GM23338 (cell line): ENCODE data around the gene TCHH. TPM values are rescaled to one million over a fixed set of nuclear protein-coding genes. Genes with fewer than 3 reads are reported as not detected.

Experiments
- ATAC-seq: fragments of 200-7000 bp; cut with Tn5 transposase; 3 replicates; pipeline ENCODE4 v1.9.1; 2020
- DNase-seq: peaks from one replicate; pipeline ENCODE4 v3.0.0-alpha.2; 2015; ENCODE audit warnings: low spot score
- H2AFZ ChIP-seq: fragments of 200-600 bp; sonication (generic); 2 replicates; pipeline ENCODE4 v1.8.0; 2016; ENCODE audit warnings: antibody characterized with exemption, mild to moderate bottlenecking, moderate library complexity
- H3F3A ChIP-seq: fragments of 200-600 bp; sonication (generic); replicated peaks from 2 replicates; pipeline ENCODE4 v1.8.0; 2017; ENCODE audit warnings: antibody characterized with exemption, mixed run types, low read depth
- H3K27ac ChIP-seq: fragments of 200-600 bp; sonication (generic); 2 replicates; pipeline ENCODE4 v1.6.1; 2016; ENCODE audit warnings: low read depth
- H3K27me3 ChIP-seq: fragments of 200-600 bp; sonication (generic); 2 replicates; pipeline ENCODE4 v1.8.0; 2016; ENCODE audit warnings: mild to moderate bottlenecking, mixed run types, moderate library complexity; ENCODE audit not compliant: insufficient read depth
- H3K36me3 ChIP-seq: fragments of 200-600 bp; sonication (generic); 2 replicates; pipeline ENCODE4 v1.8.0; 2016; ENCODE audit warnings: mild to moderate bottlenecking; ENCODE audit not compliant: insufficient read depth
- H3K4me1 ChIP-seq: fragments of 200-600 bp; sonication (generic); 2 replicates; pipeline ENCODE4 v1.8.0; 2016; ENCODE audit warnings: mild to moderate bottlenecking, moderate library complexity; ENCODE audit not compliant: insufficient read depth
- H3K4me2 ChIP-seq: fragments of 200-600 bp; sonication (generic); 2 replicates; pipeline ENCODE4 v1.7.1; 2017; ENCODE audit warnings: mixed run types
- H3K4me3 ChIP-seq: fragments of 200-600 bp; sonication (generic); 2 replicates; pipeline ENCODE4 v1.6.1; 2016; ENCODE audit warnings: mixed run types
- H3K79me2 ChIP-seq: fragments of 200-600 bp; sonication (generic); replicated peaks from 2 replicates; pipeline ENCODE4 v1.8.0; 2017; ENCODE audit warnings: mild to moderate bottlenecking; ENCODE audit not compliant: insufficient read depth
- H3K9me2 ChIP-seq: fragments of 200-600 bp; sonication (generic); 2 replicates; pipeline ENCODE4 v1.8.0; 2017; ENCODE audit not compliant: insufficient read depth
- H4K20me1 ChIP-seq: fragments of 200-600 bp; sonication (generic); replicated peaks from 2 replicates; pipeline ENCODE4 v1.8.0; 2017; ENCODE audit warnings: mild to moderate bottlenecking; ENCODE audit not compliant: insufficient read depth
- H3K27ac Mint-ChIP-seq: 2 replicates; pipeline ENCODE4 v1.8.0; 2020; ENCODE audit warnings: inconsistent platforms, mild to moderate bottlenecking, moderate library complexity, mixed read lengths
- H3K27me3 Mint-ChIP-seq: 3 replicates; pipeline ENCODE4 v1.8.0; 2022; ENCODE audit warnings: low read depth, mild to moderate bottlenecking, moderate library complexity, mixed read lengths, inconsistent platforms; ENCODE audit not compliant: insufficient read depth, poor library complexity
- H3K36me3 Mint-ChIP-seq: 3 replicates; pipeline ENCODE4 v1.8.0; 2021; ENCODE audit warnings: low read depth, mild to moderate bottlenecking, inconsistent platforms, moderate library complexity, mixed read lengths
- H3K4me1 Mint-ChIP-seq: 3 replicates; pipeline ENCODE4 v1.8.0; 2020; ENCODE audit warnings: mild to moderate bottlenecking, inconsistent platforms, mixed read lengths
- H3K4me3 Mint-ChIP-seq: 3 replicates; pipeline ENCODE4 v1.8.0; 2021; ENCODE audit warnings: moderate library complexity, mild to moderate bottlenecking, inconsistent platforms, mixed read lengths
- H3K9me3 Mint-ChIP-seq: 3 replicates; pipeline ENCODE4 v1.8.0; 2020; ENCODE audit warnings: moderate library complexity, mild to moderate bottlenecking, inconsistent platforms, mixed read lengths
- CREB1 ChIP-seq: fragments of 250-450 bp; sonication (Bioruptor Pico); IDR thresholded peaks from 2 replicates; pipeline ENCODE4 v1.5.0; 2020; ENCODE audit warnings: low read depth, mild to moderate bottlenecking, moderate library complexity
- CTCF ChIP-seq, 2 experiments: fragments of 200-600 bp in 1 of 2; sonication (generic) in 1 of 2; conservative IDR thresholded peaks; 2 replicates each; pipeline versions ENCODE4 v1.5.1 to v1.6.1; 2016 to 2017; ENCODE audit warnings: antibody characterized with exemption in 2 of 2, low read depth in 2 of 2, mild to moderate bottlenecking in 2 of 2, moderate library complexity in 1 of 2
- ETS1 ChIP-seq: IDR thresholded peaks from 2 replicates; pipeline ENCODE4 v1.6.1; 2016; ENCODE audit warnings: antibody characterized with exemption
- POLR2AphosphoS5 ChIP-seq: IDR thresholded peaks from 2 replicates; pipeline ENCODE4 v1.6.1; 2016; ENCODE audit warnings: antibody characterized with exemption, low read depth
- REST ChIP-seq: IDR thresholded peaks from one replicate; pipeline ENCODE4 v1.6.1; 2018; ENCODE audit warnings: antibody characterized with exemption; ENCODE audit not compliant: unreplicated experiment
- STAT1 ChIP-seq: IDR thresholded peaks from one replicate; pipeline ENCODE4 v1.6.1; 2016; ENCODE audit warnings: antibody characterized with exemption; ENCODE audit not compliant: unreplicated experiment
- ZNF114 ChIP-seq: fragments of 250-450 bp; sonication (Bioruptor Pico); IDR thresholded peaks from 2 replicates; pipeline ENCODE4 v1.5.0; 2020; ENCODE audit warnings: mild to moderate bottlenecking, moderate library complexity
- ZNF331 ChIP-seq: fragments of 250-450 bp; sonication (Bioruptor Pico); IDR thresholded peaks from 2 replicates; pipeline ENCODE4 v1.5.0; 2020; ENCODE audit warnings: low read depth, mild to moderate bottlenecking, moderate library complexity
- polyA plus RNA-seq: library from polyadenylated mRNA; unstranded; fragments of >200 nt; fragmentation: Nextera tagmentation; extraction: Ambion mirVana; gene quantifications from 2 replicates; pipeline ENCODE4 v1.2.1, GENCODE V29; 2016
- total RNA-seq: library from RNA; depleted of rRNA; stranded (reverse); fragments of >200 nt; shearing (Covaris generic); gene quantifications from 2 replicates; pipeline ENCODE4 v1.2.3, GENCODE V29; 2014
- TF ChIP-seq, protein P1 (sequence below): fragments of 250-450 bp; sonication (Bioruptor Pico); IDR thresholded peaks from 2 replicates; pipeline ENCODE4 v1.5.0; 2020; ENCODE audit warnings: mild to moderate bottlenecking, moderate library complexity

TCHH gene
- total and polyA plus RNA-seq, 2 experiments from 2014 or later: 0.38 to 0.42 TPM

DNA sequence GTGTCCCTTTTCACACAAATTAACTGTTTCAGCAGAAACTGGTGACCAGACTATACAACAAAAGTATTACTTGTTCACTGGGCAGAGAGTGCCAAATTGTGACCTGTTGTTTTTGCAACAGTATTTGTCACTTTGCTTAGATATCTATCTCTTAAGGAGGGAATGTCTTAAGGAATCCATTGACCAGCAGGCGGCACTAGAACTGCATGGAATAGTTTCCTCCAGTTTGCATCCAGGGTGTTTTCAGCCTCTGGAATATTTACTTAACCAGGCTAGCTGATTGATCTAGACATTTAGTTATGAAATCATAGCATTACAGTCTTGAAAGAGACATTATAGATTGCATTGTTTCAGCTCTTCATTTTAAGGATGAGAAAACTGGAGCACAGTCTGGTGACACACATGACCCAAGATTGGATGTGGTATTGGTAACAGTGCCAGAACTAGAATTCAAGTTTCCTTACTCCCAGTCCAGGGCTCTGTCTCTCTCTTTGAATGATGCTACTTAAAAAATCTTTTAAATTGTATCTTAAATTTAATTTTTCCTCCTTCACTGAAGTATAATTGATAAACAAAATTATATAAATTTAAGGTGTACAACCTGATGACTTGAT is 26.8 kb upstream of the TCHH start:
- peak; percentile 71 for ATAC-seq
- H2AFZ ChIP-seq: no peak overlapping the region
- DNase-seq: peak; percentile 90
- no peaks in the 10 kb centered on the region for H3K9me2 ChIP-seq
- H4K20me1 ChIP-seq: no peaks in the 10 kb centered on the region
- H3K9me3 Mint-ChIP-seq: peaks cover 28% of the 10 kb centered on the region
- no peaks in the 10 kb centered on the region for H3K36me3 ChIP-seq
- H3K79me2 ChIP-seq: no peaks in the 10 kb centered on the region
- H3K4me3 ChIP-seq: no peak overlapping the region
- H3K27me3 ChIP-seq: no peaks in the 10 kb centered on the region; the same call in 1 of the 2 replicates
- no peak overlapping the region for H3K4me2 ChIP-seq
- no peak overlapping the region for H3K27ac ChIP-seq
- H3K27me3 Mint-ChIP-seq: no peaks in the 10 kb centered on the region
- peaks cover 13% of the 10 kb centered on the region for H3K36me3 Mint-ChIP-seq
- no peak overlapping the region for H3K27ac Mint-ChIP-seq
- no peaks in the 10 kb centered on the region for H3K4me1 Mint-ChIP-seq
- no peaks in the 10 kb centered on the region for H3K4me1 ChIP-seq
- H3F3A ChIP-seq: no peaks in the 10 kb centered on the region
- no peak overlapping the region for H3K4me3 Mint-ChIP-seq
- TF ChIP-seq ZNF331 (no peak), ETS1 (no peak), CTCF (conservative IDR thresholded peaks at IDR 0.05; ENCODE audit: low read depth in 2 of 2) (peak; percentile 86 to 89), REST (no peak), CREB1 (CRISPR knock-in tag) (no peak), POLR2AphosphoS5 (no peak), STAT1 (no peak)

DNA sequence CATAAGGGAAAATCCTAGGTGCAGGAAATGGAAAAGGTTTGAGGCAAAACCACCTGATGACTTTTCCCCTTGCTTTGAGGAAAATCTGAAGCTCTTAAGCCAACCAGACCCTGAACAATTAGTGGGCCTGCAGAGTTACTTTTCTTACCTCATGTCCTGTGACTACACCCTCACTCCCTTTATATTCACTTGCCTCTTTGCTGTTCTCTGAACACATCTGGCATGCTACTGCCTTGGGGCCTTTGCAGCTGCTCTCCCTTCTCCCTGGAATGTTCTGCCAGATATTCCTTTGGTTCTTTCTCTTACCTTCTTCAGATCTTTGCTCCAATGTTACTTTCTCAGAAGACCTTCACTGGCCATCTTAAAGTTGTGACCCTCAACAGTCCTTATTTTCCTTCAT is 22.0 kb upstream of the TCHH start:
- Histone ChIP-seq H3K27ac (no peak overlapping the region), H3K4me1 (no peaks in the 10 kb centered on the region), H2AFZ (no peak overlapping the region), H4K20me1 (no peaks in the 10 kb centered on the region), H3K9me2 (no peaks in the 10 kb centered on the region), H3F3A (no peaks in the 10 kb centered on the region), H3K79me2 (no peaks in the 10 kb centered on the region), H3K4me3 (no peak overlapping the region), H3K27me3 (no peaks in the 10 kb centered on the region; the same call in 1 of the 2 replicates), H3K36me3 (no peaks in the 10 kb centered on the region), H3K4me2 (no peak overlapping the region)
- no peaks in the 10 kb centered on the region for H3K27me3 Mint-ChIP-seq
- no peaks in the 10 kb centered on the region for H3K4me1 Mint-ChIP-seq
- DNase-seq (no peak), ATAC-seq (no peak)
- H3K27ac Mint-ChIP-seq: no peak overlapping the region
- H3K9me3 Mint-ChIP-seq: no peaks in the 10 kb centered on the region; the same call in 2 of the 3 replicates
- H3K4me3 Mint-ChIP-seq: no peak overlapping the region
- no peaks in the 10 kb centered on the region for H3K36me3 Mint-ChIP-seq
- TF ChIP-seq, protein P1, sequence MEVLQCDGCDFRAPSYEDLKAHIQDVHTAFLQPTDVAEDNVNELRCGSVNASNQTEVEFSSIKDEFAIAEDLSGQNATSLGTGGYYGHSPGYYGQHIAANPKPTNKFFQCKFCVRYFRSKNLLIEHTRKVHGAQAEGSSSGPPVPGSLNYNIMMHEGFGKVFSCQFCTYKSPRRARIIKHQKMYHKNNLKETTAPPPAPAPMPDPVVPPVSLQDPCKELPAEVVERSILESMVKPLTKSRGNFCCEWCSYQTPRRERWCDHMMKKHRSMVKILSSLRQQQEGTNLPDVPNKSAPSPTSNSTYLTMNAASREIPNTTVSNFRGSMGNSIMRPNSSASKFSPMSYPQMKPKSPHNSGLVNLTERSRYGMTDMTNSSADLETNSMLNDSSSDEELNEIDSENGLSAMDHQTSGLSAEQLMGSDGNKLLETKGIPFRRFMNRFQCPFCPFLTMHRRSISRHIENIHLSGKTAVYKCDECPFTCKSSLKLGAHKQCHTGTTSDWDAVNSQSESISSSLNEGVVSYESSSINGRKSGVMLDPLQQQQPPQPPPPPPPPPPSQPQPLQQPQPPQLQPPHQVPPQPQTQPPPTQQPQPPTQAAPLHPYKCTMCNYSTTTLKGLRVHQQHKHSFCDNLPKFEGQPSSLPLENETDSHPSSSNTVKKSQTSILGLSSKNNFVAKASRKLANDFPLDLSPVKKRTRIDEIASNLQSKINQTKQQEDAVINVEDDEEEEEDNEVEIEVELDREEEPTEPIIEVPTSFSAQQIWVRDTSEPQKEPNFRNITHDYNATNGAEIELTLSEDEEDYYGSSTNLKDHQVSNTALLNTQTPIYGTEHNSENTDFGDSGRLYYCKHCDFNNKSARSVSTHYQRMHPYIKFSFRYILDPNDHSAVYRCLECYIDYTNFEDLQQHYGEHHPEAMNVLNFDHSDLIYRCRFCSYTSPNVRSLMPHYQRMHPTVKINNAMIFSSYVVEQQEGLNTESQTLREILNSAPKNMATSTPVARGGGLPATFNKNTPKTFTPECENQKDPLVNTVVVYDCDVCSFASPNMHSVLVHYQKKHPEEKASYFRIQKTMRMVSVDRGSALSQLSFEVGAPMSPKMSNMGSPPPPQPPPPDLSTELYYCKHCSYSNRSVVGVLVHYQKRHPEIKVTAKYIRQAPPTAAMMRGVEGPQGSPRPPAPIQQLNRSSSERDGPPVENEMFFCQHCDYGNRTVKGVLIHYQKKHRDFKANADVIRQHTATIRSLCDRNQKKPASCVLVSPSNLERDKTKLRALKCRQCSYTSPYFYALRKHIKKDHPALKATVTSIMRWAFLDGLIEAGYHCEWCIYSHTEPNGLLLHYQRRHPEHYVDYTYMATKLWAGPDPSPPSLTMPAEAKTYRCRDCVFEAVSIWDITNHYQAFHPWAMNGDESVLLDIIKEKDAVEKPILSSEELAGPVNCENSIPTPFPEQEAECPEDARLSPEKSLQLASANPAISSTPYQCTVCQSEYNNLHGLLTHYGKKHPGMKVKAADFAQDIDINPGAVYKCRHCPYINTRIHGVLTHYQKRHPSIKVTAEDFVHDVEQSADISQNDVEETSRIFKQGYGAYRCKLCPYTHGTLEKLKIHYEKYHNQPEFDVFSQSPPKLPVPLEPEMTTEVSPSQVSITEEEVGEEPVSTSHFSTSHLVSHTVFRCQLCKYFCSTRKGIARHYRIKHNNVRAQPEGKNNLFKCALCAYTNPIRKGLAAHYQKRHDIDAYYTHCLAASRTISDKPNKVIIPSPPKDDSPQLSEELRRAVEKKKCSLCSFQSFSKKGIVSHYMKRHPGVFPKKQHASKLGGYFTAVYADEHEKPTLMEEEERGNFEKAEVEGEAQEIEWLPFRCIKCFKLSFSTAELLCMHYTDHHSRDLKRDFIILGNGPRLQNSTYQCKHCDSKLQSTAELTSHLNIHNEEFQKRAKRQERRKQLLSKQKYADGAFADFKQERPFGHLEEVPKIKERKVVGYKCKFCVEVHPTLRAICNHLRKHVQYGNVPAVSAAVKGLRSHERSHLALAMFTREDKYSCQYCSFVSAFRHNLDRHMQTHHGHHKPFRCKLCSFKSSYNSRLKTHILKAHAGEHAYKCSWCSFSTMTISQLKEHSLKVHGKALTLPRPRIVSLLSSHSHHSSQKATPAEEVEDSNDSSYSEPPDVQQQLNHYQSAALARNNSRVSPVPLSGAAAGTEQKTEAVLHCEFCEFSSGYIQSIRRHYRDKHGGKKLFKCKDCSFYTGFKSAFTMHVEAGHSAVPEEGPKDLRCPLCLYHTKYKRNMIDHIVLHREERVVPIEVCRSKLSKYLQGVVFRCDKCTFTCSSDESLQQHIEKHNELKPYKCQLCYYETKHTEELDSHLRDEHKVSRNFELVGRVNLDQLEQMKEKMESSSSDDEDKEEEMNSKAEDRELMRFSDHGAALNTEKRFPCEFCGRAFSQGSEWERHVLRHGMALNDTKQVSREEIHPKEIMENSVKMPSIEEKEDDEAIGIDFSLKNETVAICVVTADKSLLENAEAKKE (CRISPR knock-in tag): no peak
- TF ChIP-seq ZNF114 (CRISPR knock-in tag): no peak
